Measurements from ENCODE around the gene FBXO5. TPM values are rescaled to one million over a fixed set of nuclear protein-coding genes. Genes with fewer than 3 reads are reported as not detected.

Gene FBXO5
- total and polyA plus RNA-seq, 8 donors = 2.2 to 9.4 (median 4.9) TPM; not detected in 1

GRCh38 chr6:153028286-153028685 is 45.4 kb upstream of the FBXO5 start:
- Histone ChIP-seq H3K4me1 (peaks cover 0 to 18% (median 5%) of the 10 kb centered on the region in 4 donors), H3K36me3 (no peaks in the 10 kb centered on the region), H3K27me3 (no peaks in the 10 kb centered on the region), H3K4me3 (no peak overlapping the region), H3K9me3 (no peaks in the 10 kb centered on the region), H3K27ac (no peak overlapping the region)
- intact Hi-C loops (cut with DNase I; ENCODE audit: low total_unique reads) = loop anchor here (10.0 kb wide), 1 partner anchor 163 kb away; no protein-coding TSS in a partner anchor
- no peak for TF ChIP-seq POLR2A (IDR thresholded peaks at IDR 0.05)
- TF ChIP-seq POLR2AphosphoS5 (IDR thresholded peaks at IDR 0.05) = no peak
- TF ChIP-seq, protein P1, sequence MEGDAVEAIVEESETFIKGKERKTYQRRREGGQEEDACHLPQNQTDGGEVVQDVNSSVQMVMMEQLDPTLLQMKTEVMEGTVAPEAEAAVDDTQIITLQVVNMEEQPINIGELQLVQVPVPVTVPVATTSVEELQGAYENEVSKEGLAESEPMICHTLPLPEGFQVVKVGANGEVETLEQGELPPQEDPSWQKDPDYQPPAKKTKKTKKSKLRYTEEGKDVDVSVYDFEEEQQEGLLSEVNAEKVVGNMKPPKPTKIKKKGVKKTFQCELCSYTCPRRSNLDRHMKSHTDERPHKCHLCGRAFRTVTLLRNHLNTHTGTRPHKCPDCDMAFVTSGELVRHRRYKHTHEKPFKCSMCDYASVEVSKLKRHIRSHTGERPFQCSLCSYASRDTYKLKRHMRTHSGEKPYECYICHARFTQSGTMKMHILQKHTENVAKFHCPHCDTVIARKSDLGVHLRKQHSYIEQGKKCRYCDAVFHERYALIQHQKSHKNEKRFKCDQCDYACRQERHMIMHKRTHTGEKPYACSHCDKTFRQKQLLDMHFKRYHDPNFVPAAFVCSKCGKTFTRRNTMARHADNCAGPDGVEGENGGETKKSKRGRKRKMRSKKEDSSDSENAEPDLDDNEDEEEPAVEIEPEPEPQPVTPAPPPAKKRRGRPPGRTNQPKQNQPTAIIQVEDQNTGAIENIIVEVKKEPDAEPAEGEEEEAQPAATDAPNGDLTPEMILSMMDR (IDR thresholded peaks at IDR 0.05) = no peak
- no peak for TF ChIP-seq EP300 (IDR thresholded peaks at IDR 0.05)
- 76 to 87% (median 84%) methylated on average over 2 of the region's 2 CpGs for WGBS, 5 donors
- DNase-seq = no peak

DNA sequence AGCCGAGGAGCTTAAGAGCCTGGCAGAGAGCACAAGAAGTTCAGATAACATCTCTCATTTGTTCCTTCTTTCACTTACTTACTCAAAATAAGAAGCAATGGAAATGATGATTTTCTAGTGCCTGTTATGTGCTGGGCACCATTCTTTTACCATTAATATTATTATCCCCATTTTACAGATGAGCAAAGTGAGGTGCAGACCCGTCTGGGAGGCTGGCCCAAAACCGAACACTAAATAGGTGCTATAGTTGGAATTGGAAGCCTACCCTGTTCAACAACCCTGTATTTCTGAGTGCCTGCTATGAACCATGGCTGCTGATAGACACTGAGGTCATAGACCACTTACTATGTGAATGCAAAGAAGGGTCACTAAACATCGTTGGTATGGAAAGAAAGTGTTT is 44.6 kb upstream of the FBXO5 start:
- DNase-seq = no peak
- no peaks in the 10 kb centered on the region for H3K36me3 ChIP-seq
- peaks cover 0 to 18% (median 5%) of the 10 kb centered on the region in 4 donors for H3K4me1 ChIP-seq
- no peaks in the 10 kb centered on the region for H3K27me3 ChIP-seq
- no peak overlapping the region for H3K27ac ChIP-seq
- WGBS, 5 donors = 76 to 89% (median 82%) methylated on average over 4 of the region's 4 CpGs
- H3K9me3 ChIP-seq = no peaks in the 10 kb centered on the region
- H3K4me3 ChIP-seq = no peak overlapping the region
- intact Hi-C loops (cut with DNase I; ENCODE audit: low total_unique reads) = loop anchor here (10.0 kb wide), 1 partner anchor 163 kb away; no protein-coding TSS in a partner anchor
- TF ChIP-seq, protein P1 (IDR thresholded peaks at IDR 0.05) = no peak
- TF ChIP-seq EP300 (IDR thresholded peaks at IDR 0.05) (no peak), POLR2AphosphoS5 (IDR thresholded peaks at IDR 0.05) (no peak), POLR2A (IDR thresholded peaks at IDR 0.05) (no peak)

DNA sequence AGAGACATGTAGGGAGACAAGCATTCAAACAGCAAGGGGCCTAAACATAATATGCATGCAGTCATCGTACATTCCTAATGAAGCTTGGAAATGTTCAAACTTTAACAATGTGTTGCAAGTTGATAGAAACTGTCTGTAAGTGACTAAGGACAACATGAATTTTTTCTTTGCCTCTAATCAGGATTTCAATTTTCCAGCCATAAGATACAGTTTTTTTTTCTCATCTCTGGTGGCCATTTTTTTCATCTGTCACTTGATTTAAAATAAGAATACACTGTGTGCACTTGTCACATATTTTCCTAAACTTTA is 41.8 kb upstream of the FBXO5 start:
- no peak overlapping the region for H3K4me3 ChIP-seq
- H3K36me3 ChIP-seq = no peaks in the 10 kb centered on the region
- 0 to 20% (median 16%) methylated on average over 1 of the region's 1 CpG for WGBS, 5 donors
- H3K9me3 ChIP-seq = no peaks in the 10 kb centered on the region
- intact Hi-C loops (cut with DNase I; ENCODE audit: low total_unique reads) = loop anchor here (10.0 kb wide), 1 partner anchor 160 kb away; no protein-coding TSS in a partner anchor
- no peak for DNase-seq
- peaks cover 0 to 7% (median 0%) of the 10 kb centered on the region in 4 donors for H3K4me1 ChIP-seq
- no peak overlapping the region for H3K27ac ChIP-seq
- TF ChIP-seq POLR2A (IDR thresholded peaks at IDR 0.05) = no peak
- TF ChIP-seq POLR2AphosphoS5 (IDR thresholded peaks at IDR 0.05) = no peak
- TF ChIP-seq, protein P1 (IDR thresholded peaks at IDR 0.05) = peak in 2 of 7 experiments; percentile 1 to 22
- no peaks in the 10 kb centered on the region for H3K27me3 ChIP-seq

- TF ChIP-seq, protein P1 (IDR thresholded peaks at IDR 0.05) = peak in 5 of 7 experiments; percentile 51 to 83 (median 62)
- no peak for TF ChIP-seq POLR2AphosphoS5 (IDR thresholded peaks at IDR 0.05)
- Histone ChIP-seq H3K4me3 (no peak overlapping the region), H3K9me3 (no peaks in the 10 kb centered on the region), H3K27me3 (no peaks in the 10 kb centered on the region), H3K27ac (no peak overlapping the region), H3K36me3 (no peaks in the 10 kb centered on the region), H3K4me1 (peaks cover 0 to 7% (median 0%) of the 10 kb centered on the region in 4 donors)
- intact Hi-C loops (cut with DNase I; ENCODE audit: low total_unique reads) = loop anchor here (10.0 kb wide), 1 partner anchor 159 kb away; no protein-coding TSS in a partner anchor
- WGBS, 5 donors = 38 to 43% (median 40%) methylated on average over 6 of the region's 6 CpGs
- peak; percentile 25 to 78 for DNase-seq
These were observed 41.3 kb upstream of the FBXO5 start for GRCh38 chr6:153023977-153024708.
